GM21381 (cell line): Measurements from ENCODE around the gene NUS1.
"Not testable (repeated sequence)": the region's sequence is repeated elsewhere in the genome, so short reads cannot be mapped to it uniquely, and the experiment has no call there.

Experiments used
- ATAC-seq: cut with Tn5 transposase; IDR thresholded peaks from one replicate; pipeline ENCODE4 v1.9.1; 2021; ENCODE audit warnings: mild to moderate bottlenecking, moderate library complexity; ENCODE audit not compliant: unreplicated experiment

The NUS1 gene

GRCh38 chr6:117706936-117707509 lies 31.8 kb downstream of the NUS1 start:
- ATAC-seq = not testable (repeated sequence)

GRCh38 chr6:117711369-117711768 lies 36.1 kb downstream of the NUS1 start:
- no peak for ATAC-seq

DNA sequence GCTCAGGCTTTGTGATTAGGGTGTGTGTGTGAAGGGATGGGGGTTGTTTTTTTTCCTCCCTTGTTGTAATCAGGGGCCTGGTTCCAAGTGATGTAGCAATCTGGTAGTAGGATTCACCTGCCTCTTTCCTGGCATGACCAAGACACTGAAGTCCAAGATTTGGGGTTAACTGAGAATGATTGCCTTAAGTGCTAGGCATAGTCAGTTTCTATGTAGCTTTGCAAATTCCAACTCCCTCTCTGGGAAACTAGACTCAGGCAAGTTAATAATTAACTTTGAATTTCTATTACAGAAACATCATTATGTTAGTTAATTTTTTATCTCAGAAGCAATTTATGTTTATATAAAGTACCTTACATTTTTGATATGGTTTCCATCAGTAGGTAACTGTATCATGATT lies 43.6 kb downstream of the NUS1 start:
- ATAC-seq = no peak

DNA sequence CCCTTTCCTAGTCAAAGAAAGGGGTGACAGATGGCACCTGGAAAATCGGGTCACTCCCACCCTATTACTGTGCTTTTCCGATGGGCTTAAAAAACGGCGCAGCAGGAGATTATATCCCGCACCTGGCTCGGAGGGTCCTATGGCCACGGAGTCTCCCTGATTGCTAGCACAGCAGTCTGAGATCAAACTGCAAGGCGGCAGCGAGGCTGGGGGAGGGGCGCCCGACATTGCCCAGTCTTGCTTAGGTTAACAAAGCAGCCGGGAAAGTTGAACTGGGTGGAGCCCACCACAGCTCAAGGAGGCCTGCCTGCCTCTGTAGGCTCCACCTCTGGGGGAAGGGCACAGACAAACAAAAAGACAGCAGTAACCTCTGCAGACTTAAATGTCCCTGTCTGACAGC lies 46.3 kb downstream of the NUS1 start:
- ATAC-seq = not testable (repeated sequence)

GRCh38 chr6:117728626-117729025 lies 53.4 kb downstream of the NUS1 start:
- ATAC-seq = no peak

DNA sequence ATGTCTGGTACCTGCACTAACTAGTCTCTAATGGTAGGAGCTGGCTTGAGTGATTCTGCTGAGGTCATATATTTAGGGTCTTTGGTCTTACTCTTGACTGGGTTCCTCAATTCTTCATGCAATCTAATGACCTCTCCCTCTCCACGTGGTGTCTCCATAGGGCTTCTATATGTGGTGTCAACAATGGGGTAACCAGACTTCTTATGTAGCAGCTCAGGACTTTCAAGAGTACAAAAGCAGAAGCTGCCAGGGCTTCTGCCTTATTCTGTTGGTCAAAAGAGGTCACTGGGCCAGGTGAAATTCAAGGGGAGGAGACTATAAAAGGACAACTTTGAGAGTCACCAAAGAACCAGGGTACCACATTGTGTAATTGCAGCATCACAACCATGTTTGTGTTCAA lies 54.3 kb downstream of the NUS1 start:
- ATAC-seq = no peak

DNA sequence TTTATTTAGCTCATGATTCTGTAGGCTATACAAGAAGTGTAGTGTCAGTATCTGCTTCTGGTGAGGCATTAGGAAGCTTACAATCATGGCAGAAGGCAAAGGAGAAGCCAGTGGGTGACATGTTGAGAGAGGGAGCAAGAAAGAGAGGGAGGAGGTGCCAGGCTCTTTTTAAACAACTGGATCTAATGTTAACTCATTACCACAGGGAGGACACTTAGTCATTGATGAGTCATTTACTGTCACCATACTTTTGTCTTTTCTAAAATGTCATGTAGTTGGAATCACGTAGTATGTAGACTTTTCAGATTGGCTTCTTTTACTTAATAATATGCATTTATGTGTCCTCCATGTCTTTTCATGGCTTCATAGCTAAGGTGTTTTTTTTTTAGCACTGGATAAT lies 58.1 kb downstream of the NUS1 start:
- ATAC-seq = no peak

- no peak for ATAC-seq
Measured at GRCh38 chr6:117739869-117740268, 64.6 kb downstream of the NUS1 start.

GRCh38 chr6:117740605-117741004 lies 65.3 kb downstream of the NUS1 start:
- no peak for ATAC-seq

DNA sequence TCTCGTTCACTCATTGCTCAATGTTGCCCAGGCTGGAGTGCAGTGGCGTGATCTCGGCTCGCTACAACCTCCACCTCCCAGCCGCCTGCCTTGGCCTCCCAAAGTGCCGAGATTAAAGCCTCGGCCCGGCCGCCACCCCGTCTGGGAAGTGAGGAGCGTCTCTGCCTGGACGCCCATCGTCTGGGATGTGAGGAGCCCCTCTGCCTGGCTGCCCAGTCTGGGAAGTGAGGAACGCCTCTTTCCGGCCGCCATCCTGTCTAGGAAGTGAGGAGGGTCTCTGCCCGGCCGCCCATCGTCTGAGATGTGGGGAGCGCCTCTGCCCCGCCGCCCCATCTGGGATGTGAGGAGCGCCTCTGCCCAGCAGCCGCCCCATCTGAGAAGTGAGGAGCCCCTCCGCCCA lies 75.4 kb downstream of the NUS1 start:
- not testable (repeated sequence) for ATAC-seq
